Activated CD4-positive, alpha-beta T cell treated with anti-CD3 and anti-CD28 coated beads, Interleukin-2, Interleukin-6, amounts not matched to agents 100 ng/mL and 50 ng/mL, durations not matched to agents 16 hours and 8 hours (primary cell): Measurements from ENCODE around the gene GLYR1.

Experiments
- DNase-seq: peaks from one replicate; pipeline ENCODE4 v3.0.0-alpha.2; 2020

GLYR1 gene

DNA sequence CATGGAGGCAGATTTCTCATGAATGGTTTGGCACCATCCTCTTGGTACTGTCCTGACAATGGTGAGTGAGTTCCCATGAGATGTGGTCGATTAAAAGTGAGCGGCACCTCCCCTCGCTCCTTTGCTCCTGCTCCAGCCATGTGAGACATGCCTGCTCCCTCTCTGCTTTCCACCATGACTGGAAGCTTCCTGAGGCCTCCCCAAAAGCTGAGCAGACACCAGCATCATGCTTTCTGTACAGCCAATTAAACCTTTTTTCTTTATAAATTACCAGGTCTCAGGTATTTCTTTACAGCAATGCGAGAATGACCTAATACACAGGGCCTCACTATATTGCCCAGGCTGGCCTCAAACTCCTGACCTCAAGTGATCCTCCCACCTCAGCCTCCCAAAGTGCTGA lies 92.2 kb downstream of the GLYR1 start:
- no peak for DNase-seq

DNA sequence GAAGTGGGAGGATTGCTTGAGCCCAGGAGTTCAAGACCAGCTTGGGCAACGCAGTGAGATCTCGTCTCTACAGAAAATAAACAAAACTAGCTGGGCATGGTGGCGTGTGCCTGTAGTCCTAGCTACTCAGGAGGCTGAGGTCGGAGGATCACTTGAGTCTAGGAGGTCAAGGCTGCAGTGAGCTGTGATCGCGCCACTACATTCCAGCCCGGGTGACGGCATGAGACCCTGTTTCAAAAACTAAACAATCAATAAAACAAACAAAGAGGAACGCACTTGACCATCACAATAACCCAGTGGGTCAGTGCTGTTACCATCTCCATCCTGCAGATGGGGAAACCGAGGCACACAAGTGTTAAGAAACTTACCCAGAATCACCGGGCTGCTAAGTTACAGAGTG lies 93.9 kb downstream of the GLYR1 start:
- DNase-seq: no peak
